AG04450 (cell line): ENCODE results near the gene PAQR5. TPM values are rescaled to one million over a fixed set of nuclear protein-coding genes. Genes with fewer than 3 reads are reported as not detected.

Source experiments
- CTCF ChIA-PET: fragments of 300-600, 350-600 bp; formaldehyde crosslinking; extraction: SDS; loops from one replicate; lab custom pipeline; 2022; ENCODE audit warnings: antibody characterized with exemption, inconsistent platforms; lab: Charles Lee
- POLR2A ChIA-PET: fragments of 350-600 bp; formaldehyde crosslinking; extraction: SDS; loops from one replicate; lab custom pipeline; 2021; ENCODE audit warnings: antibody characterized with exemption, inconsistent platforms; lab: Yijun Ruan, JAX
- DNase-seq: peaks from one replicate; pipeline ENCODE4 v3.0.0-alpha.2; 2011; ENCODE audit warnings: low read depth, low spot score
- H3K27ac ChIP-seq: one replicate; pipeline ENCODE4 v1.5.1; 2012; ENCODE audit warnings: low read depth, low read length, control low read depth
- H3K27me3 ChIP-seq: one replicate; pipeline ENCODE4 v1.6.0; 2012; ENCODE audit warnings: low read length; ENCODE audit not compliant: control insufficient read depth, insufficient read depth
- H3K4me3 ChIP-seq: 2 replicates; pipeline ENCODE4 v1.5.1; 2011; ENCODE audit warnings: mild to moderate bottlenecking, low read depth, low read length, control low read depth
- H3K9me3 ChIP-seq: 2 replicates; pipeline ENCODE4 v1.5.1; 2012; ENCODE audit warnings: low read length; ENCODE audit not compliant: control insufficient read depth, insufficient read depth
- polyA plus RNA-seq: library from polyadenylated mRNA; depleted of rRNA; stranded (reverse); fragments of >200 nt; gene quantifications from 2 replicates; pipeline ENCODE4 v1.2.3, GENCODE V29; 2011
- TF ChIP-seq, protein P1 (sequence below): IDR thresholded peaks from 2 replicates; pipeline ENCODE4 v1.5.1; 2011; ENCODE audit warnings: low read depth, low read length, control low read depth, inconsistent platforms

The PAQR5 gene
- polyA plus RNA-seq, 1 experiment = 7.9 TPM

DNA sequence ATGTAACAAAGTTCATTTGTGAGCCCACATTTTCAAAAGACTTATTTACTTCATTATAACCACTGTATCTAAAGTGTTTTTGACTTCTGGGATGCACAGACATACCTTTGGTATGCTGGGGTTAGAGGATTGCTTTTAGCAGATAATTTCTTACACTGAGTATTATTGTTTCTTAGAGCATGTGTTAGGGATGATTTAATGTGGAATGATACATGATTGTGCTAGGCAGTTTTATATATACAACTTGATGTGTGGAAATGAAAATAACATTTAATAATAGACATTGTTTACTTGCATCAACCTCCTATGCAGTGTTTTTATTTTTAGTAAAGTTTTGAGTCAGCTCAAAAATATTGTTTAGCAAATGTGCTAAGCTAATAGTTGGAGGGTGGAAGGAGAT is 118.9 kb downstream of the PAQR5 start:
- no peak overlapping the region for H3K4me3 ChIP-seq
- CTCF ChIA-PET = no interaction called here
- no peak overlapping the region for H3K27ac ChIP-seq

DNA sequence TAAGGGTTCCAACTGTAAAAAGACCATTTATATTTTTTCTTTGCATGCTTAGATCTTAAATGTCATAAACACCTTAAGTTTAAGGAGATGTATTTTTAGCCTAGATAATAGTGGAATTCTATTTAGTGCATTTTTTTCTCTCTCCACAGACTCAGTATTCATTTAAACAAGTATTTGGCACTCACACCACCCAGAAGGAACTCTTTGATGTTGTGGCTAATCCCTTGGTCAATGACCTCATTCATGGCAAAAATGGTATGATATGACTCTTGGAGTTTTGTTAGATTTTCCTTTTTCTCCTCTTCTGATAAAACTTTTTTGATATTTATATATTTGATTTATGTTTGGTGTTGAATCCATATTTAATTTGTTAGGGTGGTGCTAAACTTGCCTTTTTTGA is 122.8 kb downstream of the PAQR5 start:
- TF ChIP-seq, protein P1, sequence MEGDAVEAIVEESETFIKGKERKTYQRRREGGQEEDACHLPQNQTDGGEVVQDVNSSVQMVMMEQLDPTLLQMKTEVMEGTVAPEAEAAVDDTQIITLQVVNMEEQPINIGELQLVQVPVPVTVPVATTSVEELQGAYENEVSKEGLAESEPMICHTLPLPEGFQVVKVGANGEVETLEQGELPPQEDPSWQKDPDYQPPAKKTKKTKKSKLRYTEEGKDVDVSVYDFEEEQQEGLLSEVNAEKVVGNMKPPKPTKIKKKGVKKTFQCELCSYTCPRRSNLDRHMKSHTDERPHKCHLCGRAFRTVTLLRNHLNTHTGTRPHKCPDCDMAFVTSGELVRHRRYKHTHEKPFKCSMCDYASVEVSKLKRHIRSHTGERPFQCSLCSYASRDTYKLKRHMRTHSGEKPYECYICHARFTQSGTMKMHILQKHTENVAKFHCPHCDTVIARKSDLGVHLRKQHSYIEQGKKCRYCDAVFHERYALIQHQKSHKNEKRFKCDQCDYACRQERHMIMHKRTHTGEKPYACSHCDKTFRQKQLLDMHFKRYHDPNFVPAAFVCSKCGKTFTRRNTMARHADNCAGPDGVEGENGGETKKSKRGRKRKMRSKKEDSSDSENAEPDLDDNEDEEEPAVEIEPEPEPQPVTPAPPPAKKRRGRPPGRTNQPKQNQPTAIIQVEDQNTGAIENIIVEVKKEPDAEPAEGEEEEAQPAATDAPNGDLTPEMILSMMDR = no peak
- no peak for DNase-seq
- H3K9me3 ChIP-seq = no peaks in the 10 kb centered on the region
- H3K4me3 ChIP-seq = no peak overlapping the region
- H3K27ac ChIP-seq = no peak overlapping the region
- ChIA-PET POLR2A (interaction anchor here (1.0 kb wide), 1 partner anchor 10 kb away, joined by 3 read pairs; no protein-coding TSS in a partner anchor), CTCF (interaction anchor here (0.6 kb wide), 1 partner anchor 16 kb away, joined by 6 read pairs; no protein-coding TSS in a partner anchor)
- no peaks in the 10 kb centered on the region for H3K27me3 ChIP-seq

More for the DNA sequence above, 118.9 kb downstream of the PAQR5 start:
- Histone ChIP-seq H3K9me3 (no peaks in the 10 kb centered on the region; the same call in 1 of the 2 replicates), H3K27me3 (no peaks in the 10 kb centered on the region)
- DNase-seq = no peak
- TF ChIP-seq, protein P1 = no peak
- POLR2A ChIA-PET = interaction anchor here (0.7 to 1.3 kb wide), 3 partner anchors 14 to 257 kb away, joined by 3 to 9 read pairs (median 3); partner anchors contain the start of genes GLCE and RPLP1

DNA sequence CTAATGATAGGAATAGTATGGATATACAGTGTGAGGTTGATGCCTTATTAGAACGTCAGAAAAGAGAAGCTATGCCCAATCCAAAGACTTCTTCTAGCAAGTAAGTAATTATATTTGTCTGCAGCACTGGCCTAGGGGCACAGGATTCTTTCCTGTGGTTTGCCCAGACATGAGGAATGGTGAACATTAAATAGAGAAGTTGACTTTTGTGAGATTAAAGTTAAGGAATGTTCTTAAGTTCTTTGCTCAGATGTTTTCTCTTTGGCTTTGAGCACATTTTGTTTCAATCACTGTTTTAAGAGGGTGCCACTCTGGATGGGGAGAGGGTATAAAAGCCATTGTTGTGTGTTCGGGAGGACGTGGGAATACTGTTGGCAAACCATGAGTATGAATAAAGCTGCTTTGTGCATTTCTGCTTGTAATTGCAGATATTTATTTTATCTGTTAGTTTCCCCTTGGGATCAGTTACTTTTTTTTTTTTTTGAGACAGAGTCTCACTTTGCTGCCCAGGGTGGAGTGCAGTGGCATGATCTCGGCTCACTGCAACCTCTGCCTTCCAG is 123.7 kb downstream of the PAQR5 start:
- DNase-seq = no peak
- TF ChIP-seq, protein P1 = no peak
- H3K27ac ChIP-seq = no peak overlapping the region
- H3K9me3 ChIP-seq = no peaks in the 10 kb centered on the region
- no peak overlapping the region for H3K4me3 ChIP-seq
- H3K27me3 ChIP-seq = no peaks in the 10 kb centered on the region
- CTCF ChIA-PET = no interaction called here
- POLR2A ChIA-PET = interaction anchor here (1.0 kb wide), 1 partner anchor 9 kb away, joined by 3 read pairs; no protein-coding TSS in a partner anchor

- Histone ChIP-seq H3K9me3 (no peaks in the 10 kb centered on the region), H3K27me3 (no peaks in the 10 kb centered on the region), H3K27ac (no peak overlapping the region), H3K4me3 (no peak overlapping the region)
- CTCF ChIA-PET = interaction anchor here (0.7 to 1.2 kb wide), 3 partner anchors 39 to 366 kb away, joined by 3 to 4 read pairs (median 3); no protein-coding TSS in a partner anchor
- POLR2A ChIA-PET = interaction anchor here (0.8 to 1.0 kb wide), 2 partner anchors 10 to 15 kb away, joined by 3 to 4 read pairs; partner anchors contain the start of gene KIF23
- no peak for DNase-seq
- TF ChIP-seq, protein P1 = no peak
Measured at GRCh38 chr15:69424001-69424400, 125.3 kb downstream of the PAQR5 start.

- POLR2A ChIA-PET = interaction anchor here (1.0 kb wide), 2 partner anchors 14 to 27 kb away, joined by 3 to 4 read pairs; no protein-coding TSS in a partner anchor
- TF ChIP-seq, protein P1 = no peak
- Histone ChIP-seq H3K9me3 (no peaks in the 10 kb centered on the region), H3K4me3 (no peak overlapping the region), H3K27me3 (no peaks in the 10 kb centered on the region), H3K27ac (no peak overlapping the region)
- no peak for DNase-seq
- CTCF ChIA-PET = interaction anchor here (1.2 kb wide), 1 partner anchor 42 kb away, joined by 3 read pairs; no protein-coding TSS in a partner anchor
Measured at GRCh38 chr15:69424748-69425413, 126.2 kb downstream of the PAQR5 start.
